Kidney (tissue), 14 donors: ENCODE data around the gene CEP44. TPM values are rescaled to one million over a fixed set of nuclear protein-coding genes. Genes with fewer than 3 reads are reported as not detected.

Experiments used
- DNase-seq, 5 donors: peaks; one replicate each; pipeline ENCODE4 v3.0.0-alpha.2; 2013 to 2020
- FAIRE-seq: peaks from 2 replicates; lab custom pipeline; 2012; peaks lifted over from hg19 to GRCh38; lab: Jason Lieb, UNC
- H3K27ac ChIP-seq, 2 donors: one replicate each; pipeline ENCODE4 v1.7.0; 2013; ENCODE audit warnings: low read depth in 2 of 2, low read length in 2 of 2, inconsistent platforms in 1 of 2
- H3K27me3 ChIP-seq: one replicate; pipeline ENCODE4 v1.7.1; 2013; ENCODE audit warnings: low read length, inconsistent platforms; ENCODE audit not compliant: control insufficient read depth, insufficient read depth
- H3K36me3 ChIP-seq, 3 donors: one replicate each; pipeline versions ENCODE4 v1.7.0 to v1.7.1; 2013; ENCODE audit warnings: low read length in 3 of 3, control low read depth in 1 of 3, inconsistent platforms in 1 of 3; ENCODE audit not compliant: insufficient read depth in 3 of 3, control insufficient read depth in 2 of 3
- H3K4me1 ChIP-seq, 3 donors: one replicate each; pipeline versions ENCODE4 v1.7.0 to v1.7.1; 2013; ENCODE audit warnings: low read length in 3 of 3, inconsistent platforms in 1 of 3, low read depth in 1 of 3; ENCODE audit not compliant: control insufficient read depth in 2 of 3, insufficient read depth in 2 of 3
- H3K4me3 ChIP-seq, 3 donors: one replicate each; pipeline versions ENCODE4 v1.7.0 to v1.8.1; 2013; ENCODE audit warnings: low read length in 3 of 3, control low read depth in 1 of 3, inconsistent platforms in 1 of 3
- H3K9ac ChIP-seq, 3 donors: one replicate each; pipeline versions ENCODE4 v1.7.0 to v1.7.1; 2013; ENCODE audit warnings: low read length in 3 of 3, control low read depth in 1 of 3, inconsistent platforms in 1 of 3
- H3K9me3 ChIP-seq, 3 donors: one replicate each; pipeline versions ENCODE4 v1.7.0 to v1.7.1; 2013; ENCODE audit warnings: low read length in 3 of 3, control low read depth in 1 of 3, inconsistent platforms in 1 of 3; ENCODE audit not compliant: control insufficient read depth in 2 of 3, insufficient read depth in 1 of 3
- intact Hi-C: fragments of 100-400 bp; cut with DNase I; formaldehyde crosslinking; loops from one replicate; pipeline ENCODE4 v1.11.1; 2022
- polyA plus RNA-seq: library from polyadenylated mRNA; stranded (reverse); fragments of 350-450 nt; fragmentation: Illumina TruSeq; extraction: RNeasy Lipid Tissue Mini Kit (QIAGEN cat#74804); gene quantifications from one replicate; pipeline ENCODE4 v1.2.3, GENCODE V29; 2014; ENCODE audit warnings: low read depth, low replicate concordance; ENCODE audit not compliant: insufficient read depth
- total RNA-seq: library from RNA; stranded (reverse); fragmentation: NEBNext Ultra II Directional; extraction: Animal tissue kit (Norgen Biotek cat#: 25700); gene quantifications from one replicate; pipeline ENCODE4 v1.2.1, GENCODE V29; 2021
- TF ChIP-seq, protein P1 (sequence below): IDR thresholded peaks from 3 replicates; pipeline ENCODE4 v1.5.1; 2012; ENCODE audit warnings: mild to moderate bottlenecking, moderate library complexity, borderline replicate concordance; ENCODE audit not compliant: insufficient read depth; ENCODE audit errors: extremely low read depth
- donor health status: control.
- donor health status: control.
- donor health status: control.
- donor health status: control.
- donor health status: control.
- donor health status: DM: yes; HTN: yes; CAD: no.
- donor health status: Normal renal cell carcinoma (clear cell type).

CEP44 gene
- total and polyA plus RNA-seq, 2 donors from 2014 or later, result 5.0 to 14.7 TPM

GRCh38 chr4:174254613-174255012 is 29.1 kb upstream of the CEP44 start:
- no peak for DNase-seq
- H3K27ac ChIP-seq, result no peak overlapping the region
- no peak overlapping the region for H3K4me3 ChIP-seq
- no peak overlapping the region for H3K9ac ChIP-seq
- no peak for FAIRE-seq
- H3K27me3 ChIP-seq, result no peaks in the 10 kb centered on the region
- H3K36me3 ChIP-seq, result peaks cover 0 to 6% (median 0%) of the 10 kb centered on the region in 3 donors
- intact Hi-C loops, result no loop called here
- no peaks in the 10 kb centered on the region for H3K9me3 ChIP-seq
- no peaks in the 10 kb centered on the region for H3K4me1 ChIP-seq
- TF ChIP-seq, protein P1, sequence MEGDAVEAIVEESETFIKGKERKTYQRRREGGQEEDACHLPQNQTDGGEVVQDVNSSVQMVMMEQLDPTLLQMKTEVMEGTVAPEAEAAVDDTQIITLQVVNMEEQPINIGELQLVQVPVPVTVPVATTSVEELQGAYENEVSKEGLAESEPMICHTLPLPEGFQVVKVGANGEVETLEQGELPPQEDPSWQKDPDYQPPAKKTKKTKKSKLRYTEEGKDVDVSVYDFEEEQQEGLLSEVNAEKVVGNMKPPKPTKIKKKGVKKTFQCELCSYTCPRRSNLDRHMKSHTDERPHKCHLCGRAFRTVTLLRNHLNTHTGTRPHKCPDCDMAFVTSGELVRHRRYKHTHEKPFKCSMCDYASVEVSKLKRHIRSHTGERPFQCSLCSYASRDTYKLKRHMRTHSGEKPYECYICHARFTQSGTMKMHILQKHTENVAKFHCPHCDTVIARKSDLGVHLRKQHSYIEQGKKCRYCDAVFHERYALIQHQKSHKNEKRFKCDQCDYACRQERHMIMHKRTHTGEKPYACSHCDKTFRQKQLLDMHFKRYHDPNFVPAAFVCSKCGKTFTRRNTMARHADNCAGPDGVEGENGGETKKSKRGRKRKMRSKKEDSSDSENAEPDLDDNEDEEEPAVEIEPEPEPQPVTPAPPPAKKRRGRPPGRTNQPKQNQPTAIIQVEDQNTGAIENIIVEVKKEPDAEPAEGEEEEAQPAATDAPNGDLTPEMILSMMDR, result no peak

GRCh38 chr4:174255374-174255773 is 28.3 kb upstream of the CEP44 start:
- no peak overlapping the region for H3K9ac ChIP-seq
- TF ChIP-seq, protein P1, result no peak
- H3K27me3 ChIP-seq, result no peaks in the 10 kb centered on the region
- no peak for DNase-seq
- peak; percentile 61 for FAIRE-seq
- no peaks in the 10 kb centered on the region for H3K9me3 ChIP-seq
- intact Hi-C loops, result no loop called here
- H3K36me3 ChIP-seq, result peaks cover 0 to 6% (median 0%) of the 10 kb centered on the region in 3 donors
- no peak overlapping the region for H3K4me3 ChIP-seq
- no peaks in the 10 kb centered on the region for H3K4me1 ChIP-seq
- no peak overlapping the region for H3K27ac ChIP-seq

DNA sequence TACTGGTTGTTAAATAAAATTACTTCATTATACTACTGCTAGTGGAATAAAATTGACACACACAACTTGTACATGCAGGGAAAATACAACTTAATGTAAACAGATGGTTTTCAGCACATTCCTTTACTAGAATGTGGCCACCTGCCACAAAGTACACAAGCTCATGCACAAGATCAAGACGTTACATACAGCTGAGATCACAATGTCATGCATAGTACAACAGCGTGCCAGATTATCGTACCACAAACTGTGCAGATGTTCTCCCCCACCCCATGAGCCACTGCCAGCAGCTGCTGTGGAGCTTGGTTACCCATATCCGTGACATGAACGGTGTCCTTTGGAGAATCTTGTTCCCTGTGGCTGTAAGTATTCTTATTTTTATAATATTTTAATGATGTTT is 27.9 kb upstream of the CEP44 start:
- no peaks in the 10 kb centered on the region for H3K9me3 ChIP-seq
- DNase-seq (no peak), FAIRE-seq (no peak)
- no peak overlapping the region for H3K27ac ChIP-seq
- H3K9ac ChIP-seq, result no peak overlapping the region
- no peaks in the 10 kb centered on the region for H3K27me3 ChIP-seq
- H3K4me3 ChIP-seq, result no peak overlapping the region
- no peaks in the 10 kb centered on the region for H3K4me1 ChIP-seq
- TF ChIP-seq, protein P1, result no peak
- intact Hi-C loops, result no loop called here
- H3K36me3 ChIP-seq, result peaks cover 0 to 6% (median 0%) of the 10 kb centered on the region in 3 donors

- TF ChIP-seq, protein P1, result no peak
- H3K4me3 ChIP-seq, result no peak overlapping the region
- H3K36me3 ChIP-seq, result peaks cover 0 to 6% (median 0%) of the 10 kb centered on the region in 3 donors
- H3K27ac ChIP-seq, result no peak overlapping the region
- H3K9ac ChIP-seq, result no peak overlapping the region
- no peaks in the 10 kb centered on the region for H3K4me1 ChIP-seq
- no peak for FAIRE-seq
- DNase-seq, result no peak
- H3K27me3 ChIP-seq, result no peaks in the 10 kb centered on the region
- intact Hi-C loops, result no loop called here
- no peaks in the 10 kb centered on the region for H3K9me3 ChIP-seq
These were observed 27.4 kb upstream of the CEP44 start for GRCh38 chr4:174256277-174256713.
